ENCODE results near the gene MKRN2. TPM values are rescaled to one million over a fixed set of nuclear protein-coding genes. Genes with fewer than 3 reads are reported as not detected.

The MKRN2 gene
- total RNA-seq, 1 experiment from 2014 or later = 15.8 TPM

GRCh38 chr3:12577379-12577778, 20.5 kb downstream of the MKRN2 start:
- Histone ChIP-seq H3K36me3 (peaks cover 15% of the 10 kb centered on the region), H3K9me3 (no peaks in the 10 kb centered on the region), H3K4me3 (no peak overlapping the region), H3K27me3 (no peaks in the 10 kb centered on the region)
- no peak for DNase-seq

DNA sequence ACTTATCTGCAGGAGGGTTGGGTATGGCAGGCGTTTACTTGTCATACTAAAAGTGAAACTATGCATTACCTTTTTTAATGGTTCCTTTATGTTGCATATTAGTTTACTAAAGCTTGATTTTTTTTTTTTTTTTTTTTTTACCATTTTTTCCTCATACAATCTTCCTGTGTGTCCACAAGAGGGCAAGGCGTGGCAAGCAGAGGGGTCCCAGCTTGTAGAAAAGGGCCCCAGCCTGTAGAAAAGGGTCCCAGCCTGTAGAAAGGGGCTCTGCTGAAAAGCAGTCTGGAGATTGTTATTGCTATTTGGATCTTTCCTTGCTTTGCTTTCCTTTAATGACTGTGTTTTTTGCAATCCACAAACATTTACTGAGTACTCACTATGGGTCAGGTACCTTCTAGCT, 21.9 kb downstream of the MKRN2 start:
- Histone ChIP-seq H3K27me3 (no peaks in the 10 kb centered on the region), H3K9me3 (no peaks in the 10 kb centered on the region), H3K36me3 (peaks cover 24% of the 10 kb centered on the region), H3K4me3 (no peak overlapping the region)
- no peak for DNase-seq

DNA sequence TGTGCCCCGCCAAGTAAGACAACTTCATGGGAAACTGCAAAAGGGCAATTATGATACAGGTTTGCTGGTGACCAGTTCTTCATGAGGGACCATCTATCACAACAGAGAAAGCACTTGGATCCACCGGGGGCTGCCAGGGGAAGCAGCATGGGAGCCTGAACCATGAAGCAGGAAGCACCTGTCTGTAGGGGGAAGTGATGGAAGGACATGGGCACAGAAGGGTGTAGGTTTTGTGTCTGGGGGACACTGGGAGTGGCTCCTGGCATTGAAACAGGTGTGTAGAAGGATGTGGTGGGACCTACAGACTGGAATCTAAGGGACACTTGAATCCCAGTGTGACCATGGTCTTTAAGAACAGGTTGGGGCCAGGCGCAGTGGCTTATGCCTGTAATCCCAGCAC, 22.6 kb downstream of the MKRN2 start:
- H3K27me3 ChIP-seq = no peaks in the 10 kb centered on the region
- no peaks in the 10 kb centered on the region for H3K9me3 ChIP-seq
- no peak for DNase-seq
- H3K36me3 ChIP-seq = peaks cover 28% of the 10 kb centered on the region
- H3K4me3 ChIP-seq = no peak overlapping the region

DNA sequence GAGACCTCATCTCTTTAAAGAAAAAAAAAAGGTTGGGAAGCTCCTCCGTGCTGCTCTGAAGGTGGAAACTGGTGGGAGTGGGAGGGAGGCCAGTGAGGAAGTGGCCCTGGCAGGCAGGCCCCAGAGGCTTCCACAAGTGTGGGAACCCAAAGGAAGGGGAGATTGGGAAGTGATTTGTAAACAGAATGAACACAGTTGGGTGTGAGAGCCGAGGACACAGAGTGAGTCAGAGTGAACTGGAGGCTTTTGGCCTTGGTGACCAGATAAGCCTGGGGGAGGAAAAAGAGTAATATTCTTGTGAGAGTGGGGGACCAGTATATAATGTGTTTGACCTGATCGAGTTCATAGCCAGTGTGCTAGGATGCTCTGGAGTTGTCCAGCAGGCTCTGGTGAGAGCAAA, 23.0 kb downstream of the MKRN2 start:
- Histone ChIP-seq H3K27me3 (no peaks in the 10 kb centered on the region), H3K36me3 (peaks cover 29% of the 10 kb centered on the region), H3K4me3 (no peak overlapping the region), H3K9me3 (no peaks in the 10 kb centered on the region)
- DNase-seq = no peak

GRCh38 chr3:12582730-12583129, 25.8 kb downstream of the MKRN2 start:
- Histone ChIP-seq H3K36me3 (peaks cover 27% of the 10 kb centered on the region), H3K27me3 (no peaks in the 10 kb centered on the region), H3K4me3 (no peak overlapping the region), H3K9me3 (no peaks in the 10 kb centered on the region)
- DNase-seq = no peak

GRCh38 chr3:12583280-12583679, 26.4 kb downstream of the MKRN2 start:
- H3K36me3 ChIP-seq = peaks cover 29% of the 10 kb centered on the region
- H3K4me3 ChIP-seq = no peak overlapping the region
- DNase-seq = no peak
- H3K9me3 ChIP-seq = no peaks in the 10 kb centered on the region
- H3K27me3 ChIP-seq = no peaks in the 10 kb centered on the region

- Histone ChIP-seq H3K4me3 (no peak overlapping the region), H3K36me3 (peaks cover 29% of the 10 kb centered on the region), H3K27me3 (no peaks in the 10 kb centered on the region), H3K9me3 (no peaks in the 10 kb centered on the region)
- DNase-seq = no peak
Measured at GRCh38 chr3:12584083-12584482, 27.2 kb downstream of the MKRN2 start.

GRCh38 chr3:12585181-12585580, 28.3 kb downstream of the MKRN2 start:
- no peaks in the 10 kb centered on the region for H3K9me3 ChIP-seq
- no peak overlapping the region for H3K4me3 ChIP-seq
- DNase-seq = no peak
- no peaks in the 10 kb centered on the region for H3K27me3 ChIP-seq
- peaks cover 32% of the 10 kb centered on the region for H3K36me3 ChIP-seq

GRCh38 chr3:12585970-12586369, 29.1 kb downstream of the MKRN2 start:
- DNase-seq = no peak
- Histone ChIP-seq H3K4me3 (no peak overlapping the region), H3K36me3 (peaks cover 37% of the 10 kb centered on the region), H3K27me3 (no peaks in the 10 kb centered on the region), H3K9me3 (no peaks in the 10 kb centered on the region)

- Histone ChIP-seq H3K36me3 (peaks cover 37% of the 10 kb centered on the region), H3K4me3 (no peak overlapping the region), H3K9me3 (no peaks in the 10 kb centered on the region), H3K27me3 (no peaks in the 10 kb centered on the region)
- DNase-seq = no peak
Measured at GRCh38 chr3:12586403-12586802, 29.5 kb downstream of the MKRN2 start.

DNA sequence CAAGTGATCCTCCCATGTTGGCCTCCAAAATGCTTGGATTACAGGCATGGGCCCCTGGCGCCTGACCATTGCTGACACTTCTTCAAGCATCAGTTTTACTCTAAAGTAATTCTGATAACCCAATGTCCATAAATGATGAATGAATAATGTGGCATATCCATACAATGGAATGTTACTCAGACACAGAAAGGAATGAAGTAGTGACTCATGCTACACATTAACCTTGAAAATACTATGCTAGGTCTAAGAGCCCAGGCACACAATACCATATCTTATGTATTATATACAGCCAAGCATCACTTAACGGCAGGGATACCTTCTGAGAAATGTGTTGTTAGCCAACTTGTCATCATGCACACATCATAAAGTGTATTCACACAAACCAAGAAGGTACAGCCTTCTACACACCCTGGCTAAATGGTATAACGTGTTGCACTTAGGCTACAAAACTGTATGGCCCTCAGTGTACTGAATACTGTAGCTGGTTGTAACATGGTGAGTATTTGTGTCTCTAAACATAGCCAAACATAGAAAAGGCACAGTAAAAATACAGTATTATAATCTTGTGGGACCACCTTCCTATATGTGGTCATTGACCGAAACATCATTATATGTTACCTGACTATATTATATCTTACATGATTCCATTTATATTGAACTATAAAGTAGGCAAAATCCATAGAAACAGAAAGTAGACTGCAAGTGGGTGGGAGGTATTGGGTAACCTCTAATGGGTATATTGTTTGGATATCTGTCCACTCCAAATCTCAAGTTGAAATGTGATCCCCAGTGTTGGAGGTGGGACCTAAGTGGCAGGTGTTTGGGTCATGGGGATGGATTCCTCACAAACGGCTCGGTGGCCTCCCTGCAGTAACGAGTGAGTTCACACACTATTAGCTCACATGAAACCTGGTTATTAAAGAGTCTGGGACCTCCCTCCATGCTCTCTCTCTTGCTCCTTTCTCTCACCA, 31.4 kb downstream of the MKRN2 start:
- DNase-seq = no peak
- H3K4me3 ChIP-seq = no peak overlapping the region
- H3K36me3 ChIP-seq = peaks cover 23% of the 10 kb centered on the region
- H3K27me3 ChIP-seq = no peaks in the 10 kb centered on the region
- no peaks in the 10 kb centered on the region for H3K9me3 ChIP-seq

GRCh38 chr3:12590096-12590495, 33.2 kb downstream of the MKRN2 start:
- Histone ChIP-seq H3K36me3 (peaks cover 12% of the 10 kb centered on the region), H3K27me3 (no peaks in the 10 kb centered on the region), H3K4me3 (no peak overlapping the region), H3K9me3 (no peaks in the 10 kb centered on the region)
- no peak for DNase-seq

- H3K27me3 ChIP-seq = no peaks in the 10 kb centered on the region
- DNase-seq = no peak
- H3K9me3 ChIP-seq = no peaks in the 10 kb centered on the region
- H3K4me3 ChIP-seq = no peak overlapping the region
- peaks cover 12% of the 10 kb centered on the region for H3K36me3 ChIP-seq
Measured at GRCh38 chr3:12591456-12591855, 34.6 kb downstream of the MKRN2 start.

GRCh38 chr3:12591997-12592715, 35.3 kb downstream of the MKRN2 start:
- no peak for DNase-seq
- Histone ChIP-seq H3K4me3 (no peak overlapping the region), H3K36me3 (peaks cover 14% of the 10 kb centered on the region), H3K9me3 (no peaks in the 10 kb centered on the region), H3K27me3 (no peaks in the 10 kb centered on the region)

- no peak for DNase-seq
- no peak overlapping the region for H3K4me3 ChIP-seq
- H3K27me3 ChIP-seq = no peaks in the 10 kb centered on the region
- H3K36me3 ChIP-seq = peaks cover 17% of the 10 kb centered on the region
- H3K9me3 ChIP-seq = no peaks in the 10 kb centered on the region
Measured at GRCh38 chr3:12593473-12593872, 36.6 kb downstream of the MKRN2 start.

- Histone ChIP-seq H3K36me3 (peaks cover 33% of the 10 kb centered on the region), H3K9me3 (no peaks in the 10 kb centered on the region), H3K27me3 (no peaks in the 10 kb centered on the region), H3K4me3 (no peak overlapping the region)
- DNase-seq = no peak
Measured at GRCh38 chr3:12598890-12599289, 42.0 kb downstream of the MKRN2 start.

- no peaks in the 10 kb centered on the region for H3K9me3 ChIP-seq
- no peaks in the 10 kb centered on the region for H3K27me3 ChIP-seq
- DNase-seq = no peak
- peaks cover 39% of the 10 kb centered on the region for H3K36me3 ChIP-seq
- no peak overlapping the region for H3K4me3 ChIP-seq
Measured at GRCh38 chr3:12601072-12601471, 44.2 kb downstream of the MKRN2 start.

- Histone ChIP-seq H3K4me3 (no peak overlapping the region), H3K36me3 (peaks cover 40% of the 10 kb centered on the region), H3K27me3 (no peaks in the 10 kb centered on the region), H3K9me3 (no peaks in the 10 kb centered on the region)
- no peak for DNase-seq
Measured at GRCh38 chr3:12603969-12604368, 47.1 kb downstream of the MKRN2 start.

All from MG63 (cell line).